ENCODE results near the gene SHCBP1L. TPM values are rescaled to one million over a fixed set of nuclear protein-coding genes. Genes with fewer than 3 reads are reported as not detected.
"Not testable (repeated sequence)": the region's sequence is repeated elsewhere in the genome, so short reads cannot be mapped to it uniquely, and the experiment has no call there.

SHCBP1L gene
- total RNA-seq, 2 experiments from 2014 or later = not detected

- no peak for DNase-seq
- intact Hi-C loops (cut with micrococcal nuclease) = no loop called here
- no peaks in the 10 kb centered on the region for H3K36me3 Mint-ChIP-seq (ENCODE audit: low read depth)
- no peak overlapping the region for H3K27ac Mint-ChIP-seq
- H3K4me3 Mint-ChIP-seq = no peak overlapping the region
- peaks cover 4% of the 10 kb centered on the region for H3K4me1 Mint-ChIP-seq (ENCODE audit: low read depth)
- CTCF ChIA-PET = no interaction called here
- peaks cover 20% of the 10 kb centered on the region for H3K27me3 Mint-ChIP-seq (ENCODE audit: low read depth)
- H3K9me3 Mint-ChIP-seq = no peaks in the 10 kb centered on the region
Observed at GRCh38 chr1:182957902-182958395, 5.0 kb upstream of the SHCBP1L start.

- Mint-ChIP-seq H3K9me3 (no peaks in the 10 kb centered on the region), H3K4me3 (no peak overlapping the region)
- CTCF ChIA-PET = no interaction called here
Observed at GRCh38 chr1:182956708-182957365, 3.9 kb upstream of the SHCBP1L start.

GRCh38 chr1:182955596-182956588 lies 2.9 kb upstream of the SHCBP1L start:
- Mint-ChIP-seq H3K27me3 (ENCODE audit: low read depth) (peaks cover 24% of the 10 kb centered on the region), H3K9me3 (no peaks in the 10 kb centered on the region), H3K4me3 (no peak overlapping the region), H3K36me3 (ENCODE audit: low read depth) (no peaks in the 10 kb centered on the region), H3K27ac (no peak overlapping the region), H3K4me1 (ENCODE audit: low read depth) (peaks cover 4% of the 10 kb centered on the region)
- no peak for DNase-seq
- CTCF ChIA-PET = interaction anchor here (0.6 to 0.8 kb wide), 2 partner anchors 13 to 178 kb away, joined by 3 read pairs; no protein-coding TSS in a partner anchor
- intact Hi-C loops (cut with micrococcal nuclease) = no loop called here

More at GRCh38 chr1:182956708-182957365, 3.9 kb upstream of the SHCBP1L start:
- Mint-ChIP-seq H3K4me1 (ENCODE audit: low read depth) (peaks cover 4% of the 10 kb centered on the region), H3K36me3 (ENCODE audit: low read depth) (no peaks in the 10 kb centered on the region), H3K27ac (no peak overlapping the region), H3K27me3 (ENCODE audit: low read depth) (peaks cover 22% of the 10 kb centered on the region)
- no peak for DNase-seq
- intact Hi-C loops (cut with micrococcal nuclease) = no loop called here

- H3K36me3 Mint-ChIP-seq (ENCODE audit: low read depth) = no peaks in the 10 kb centered on the region
- no peaks in the 10 kb centered on the region for H3K9me3 Mint-ChIP-seq
- H3K27ac Mint-ChIP-seq = no peak overlapping the region
- DNase-seq = no peak
- peaks cover 4% of the 10 kb centered on the region for H3K4me1 Mint-ChIP-seq (ENCODE audit: low read depth)
- H3K4me3 Mint-ChIP-seq = no peak overlapping the region
- CTCF ChIA-PET = no interaction called here
- peaks cover 17% of the 10 kb centered on the region for H3K27me3 Mint-ChIP-seq (ENCODE audit: low read depth)
- intact Hi-C loops (cut with micrococcal nuclease) = no loop called here
Observed at GRCh38 chr1:182953826-182954225, 860 bp upstream of the SHCBP1L start.

GRCh38 chr1:182943336-182943735 lies 9.6 kb downstream of the SHCBP1L start:
- DNase-seq; H3K4me1 Mint-ChIP-seq (ENCODE audit: low read depth); intact Hi-C loops (cut with micrococcal nuclease); H3K4me3 Mint-ChIP-seq; H3K9me3 Mint-ChIP-seq; H3K27ac Mint-ChIP-seq; H3K36me3 Mint-ChIP-seq (ENCODE audit: low read depth): not testable (repeated sequence)
- CTCF ChIA-PET = interaction anchor here (0.8 kb wide), 1 partner anchor 741 kb away, joined by 3 read pairs; no protein-coding TSS in a partner anchor
- peaks cover 23% of the 10 kb centered on the region for H3K27me3 Mint-ChIP-seq (ENCODE audit: low read depth)

GRCh38 chr1:182942145-182942544 lies 10.8 kb downstream of the SHCBP1L start:
- not testable (repeated sequence) for H3K36me3 Mint-ChIP-seq (ENCODE audit: low read depth)
- CTCF ChIA-PET = interaction anchor here (1.2 kb wide), 1 partner anchor 13 kb away, joined by 3 read pairs; no protein-coding TSS in a partner anchor

GRCh38 chr1:182939413-182939812 lies 13.6 kb downstream of the SHCBP1L start:
- H3K9me3 Mint-ChIP-seq = peaks cover 12% of the 10 kb centered on the region
- no peaks in the 10 kb centered on the region for H3K4me1 Mint-ChIP-seq (ENCODE audit: low read depth)
- no peak overlapping the region for H3K4me3 Mint-ChIP-seq
- CTCF ChIA-PET = no interaction called here
- intact Hi-C loops (cut with micrococcal nuclease) = no loop called here
- no peaks in the 10 kb centered on the region for H3K36me3 Mint-ChIP-seq (ENCODE audit: low read depth)
- peaks cover 29% of the 10 kb centered on the region for H3K27me3 Mint-ChIP-seq (ENCODE audit: low read depth)
- H3K27ac Mint-ChIP-seq = no peak overlapping the region
- DNase-seq = no peak

More at GRCh38 chr1:182942145-182942544, 10.8 kb downstream of the SHCBP1L start:
- DNase-seq; H3K27ac Mint-ChIP-seq; intact Hi-C loops (cut with micrococcal nuclease); H3K4me3 Mint-ChIP-seq; H3K4me1 Mint-ChIP-seq (ENCODE audit: low read depth); H3K9me3 Mint-ChIP-seq: not testable (repeated sequence)
- peaks cover 32% of the 10 kb centered on the region for H3K27me3 Mint-ChIP-seq (ENCODE audit: low read depth)

- Mint-ChIP-seq H3K36me3 (ENCODE audit: low read depth) (no peaks in the 10 kb centered on the region), H3K4me1 (ENCODE audit: low read depth) (no peaks in the 10 kb centered on the region), H3K27me3 (ENCODE audit: low read depth) (peaks cover 23% of the 10 kb centered on the region), H3K9me3 (peaks cover 16% of the 10 kb centered on the region), H3K27ac (no peak overlapping the region), H3K4me3 (no peak overlapping the region)
- CTCF ChIA-PET = no interaction called here
- DNase-seq = no peak
- intact Hi-C loops (cut with micrococcal nuclease) = no loop called here
Observed at GRCh38 chr1:182935716-182936115, 17.2 kb downstream of the SHCBP1L start.

GRCh38 chr1:182930985-182931384 lies 22.0 kb downstream of the SHCBP1L start:
- no peak overlapping the region for H3K4me3 Mint-ChIP-seq
- CTCF ChIA-PET = interaction anchor here (0.7 kb wide), 1 partner anchor 370 kb away, joined by 3 read pairs; no protein-coding TSS in a partner anchor

GRCh38 chr1:182927693-182928433 lies 25.1 kb downstream of the SHCBP1L start:
- Mint-ChIP-seq H3K4me1 (ENCODE audit: low read depth) (no peaks in the 10 kb centered on the region), H3K9me3 (no peaks in the 10 kb centered on the region), H3K27ac (no peak overlapping the region), H3K27me3 (ENCODE audit: low read depth) (peaks cover 12% of the 10 kb centered on the region), H3K4me3 (no peak overlapping the region), H3K36me3 (ENCODE audit: low read depth) (no peaks in the 10 kb centered on the region)
- CTCF ChIA-PET = interaction anchor here (1.0 kb wide), 1 partner anchor 18 kb away, joined by 4 read pairs; no protein-coding TSS in a partner anchor
- intact Hi-C loops (cut with micrococcal nuclease) = no loop called here
- DNase-seq = no peak

More at GRCh38 chr1:182930985-182931384, 22.0 kb downstream of the SHCBP1L start:
- no peaks in the 10 kb centered on the region for H3K36me3 Mint-ChIP-seq (ENCODE audit: low read depth)
- H3K4me1 Mint-ChIP-seq (ENCODE audit: low read depth) = no peaks in the 10 kb centered on the region
- H3K27ac Mint-ChIP-seq = no peak overlapping the region
- H3K9me3 Mint-ChIP-seq = peaks cover 12% of the 10 kb centered on the region
- peaks cover 7% of the 10 kb centered on the region for H3K27me3 Mint-ChIP-seq (ENCODE audit: low read depth)
- DNase-seq = no peak
- intact Hi-C loops (cut with micrococcal nuclease) = no loop called here

- Mint-ChIP-seq H3K9me3 (no peaks in the 10 kb centered on the region), H3K4me3 (no peak overlapping the region), H3K27me3 (ENCODE audit: low read depth) (peaks cover 12% of the 10 kb centered on the region), H3K36me3 (ENCODE audit: low read depth) (no peaks in the 10 kb centered on the region), H3K27ac (no peak overlapping the region), H3K4me1 (ENCODE audit: low read depth) (no peaks in the 10 kb centered on the region)
- intact Hi-C loops (cut with micrococcal nuclease) = no loop called here
- DNase-seq = no peak
- CTCF ChIA-PET = no interaction called here
Observed at GRCh38 chr1:182925661-182926060, 27.3 kb downstream of the SHCBP1L start.

GRCh38 chr1:182917378-182917777 lies 35.6 kb downstream of the SHCBP1L start:
- Mint-ChIP-seq H3K27ac (no peak overlapping the region), H3K4me3 (no peak overlapping the region), H3K27me3 (ENCODE audit: low read depth) (peaks cover 22% of the 10 kb centered on the region), H3K4me1 (ENCODE audit: low read depth) (no peaks in the 10 kb centered on the region), H3K9me3 (peaks cover 2% of the 10 kb centered on the region), H3K36me3 (ENCODE audit: low read depth) (peaks cover 2% of the 10 kb centered on the region)
- CTCF ChIA-PET = no interaction called here
- no peak for DNase-seq
- intact Hi-C loops (cut with micrococcal nuclease) = no loop called here
